ENCODE data around the gene DLK2. TPM values are rescaled to one million over a fixed set of nuclear protein-coding genes. Genes with fewer than 3 reads are reported as not detected.
"Not testable (repeated sequence)": the region's sequence is repeated elsewhere in the genome, so short reads cannot be mapped to it uniquely, and the experiment has no call there.

Gene DLK2, protein sequence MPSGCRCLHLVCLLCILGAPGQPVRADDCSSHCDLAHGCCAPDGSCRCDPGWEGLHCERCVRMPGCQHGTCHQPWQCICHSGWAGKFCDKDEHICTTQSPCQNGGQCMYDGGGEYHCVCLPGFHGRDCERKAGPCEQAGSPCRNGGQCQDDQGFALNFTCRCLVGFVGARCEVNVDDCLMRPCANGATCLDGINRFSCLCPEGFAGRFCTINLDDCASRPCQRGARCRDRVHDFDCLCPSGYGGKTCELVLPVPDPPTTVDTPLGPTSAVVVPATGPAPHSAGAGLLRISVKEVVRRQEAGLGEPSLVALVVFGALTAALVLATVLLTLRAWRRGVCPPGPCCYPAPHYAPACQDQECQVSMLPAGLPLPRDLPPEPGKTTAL
- polyA plus RNA-seq (ENCODE audit: insufficient read length in 4 of 4), result 1 to 10 TPM in 3 of 4 donors, under 1 TPM in 1; 0.93 to 1.9 (median 1.3) TPM

DNA sequence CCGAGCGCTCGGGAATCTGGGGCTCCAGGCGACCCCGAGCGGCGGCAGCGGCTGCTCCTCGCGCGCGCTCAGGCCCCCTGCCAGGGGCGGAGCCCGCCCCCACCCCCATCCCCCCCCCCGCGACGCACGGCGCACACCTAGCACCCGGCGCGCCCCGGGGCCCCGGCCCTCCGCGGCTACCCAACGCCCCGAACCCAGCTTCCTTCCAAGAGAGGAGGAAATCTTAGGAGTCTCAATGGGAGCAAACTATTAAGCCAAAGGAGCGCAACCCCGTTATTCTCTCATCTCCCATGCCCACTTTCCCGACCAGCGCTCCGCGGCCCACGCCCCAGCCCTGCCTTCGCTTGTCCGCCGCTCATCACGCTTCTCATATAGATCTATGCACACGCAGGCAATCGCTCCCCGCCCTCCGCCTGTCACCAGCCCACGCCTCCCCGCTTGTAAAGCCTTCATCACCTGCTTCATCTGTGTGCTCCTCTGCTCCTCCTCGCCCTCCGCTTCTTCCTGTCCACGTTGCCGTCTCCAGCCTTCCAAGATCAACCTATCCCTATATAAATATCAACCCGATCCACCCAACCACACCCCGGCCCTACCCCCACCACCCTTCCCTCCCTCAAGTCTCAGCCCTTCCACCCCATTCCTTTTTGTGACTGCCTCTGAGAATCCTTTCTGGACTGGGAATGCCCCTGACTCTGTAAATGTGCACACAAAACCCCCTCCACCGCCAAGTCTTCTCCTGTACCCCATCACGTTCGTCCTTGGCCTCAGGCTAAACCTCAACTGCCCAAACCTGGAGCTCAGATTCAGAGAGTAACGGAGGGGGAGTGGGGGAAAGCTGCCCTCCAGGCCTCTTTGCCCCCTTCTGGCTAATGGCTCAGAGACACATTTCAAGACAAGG, at the start of gene DLK2:
Gene DLK2 (minus strand): TSS at position 18 of the 898 bp plus-strand sequence. CDS start 723 bp downstream, outside the sequence.
- DNase-seq (ENCODE audit: low read depth in 4 of 4, low spot score in 2 of 4), result no peak

GRCh38 chr6:43503443-43503842, 48.1 kb upstream of the DLK2 start:
- no peak for DNase-seq (ENCODE audit: low read depth in 4 of 4, low spot score in 2 of 4)

GRCh38 chr6:43502666-43503065, 47.3 kb upstream of the DLK2 start:
- DNase-seq (ENCODE audit: low read depth in 4 of 4, low spot score in 2 of 4), result no peak

- DNase-seq (ENCODE audit: low read depth in 4 of 4, low spot score in 2 of 4), result no peak
These were observed 45.6 kb upstream of the DLK2 start for GRCh38 chr6:43500921-43501320.

GRCh38 chr6:43499028-43499815, 43.9 kb upstream of the DLK2 start:
- DNase-seq (ENCODE audit: low read depth in 4 of 4, low spot score in 2 of 4), result no peak

- DNase-seq (ENCODE audit: low read depth in 4 of 4, low spot score in 2 of 4), result not testable (repeated sequence)
These were observed 42.9 kb upstream of the DLK2 start for GRCh38 chr6:43498291-43498690.

DNA sequence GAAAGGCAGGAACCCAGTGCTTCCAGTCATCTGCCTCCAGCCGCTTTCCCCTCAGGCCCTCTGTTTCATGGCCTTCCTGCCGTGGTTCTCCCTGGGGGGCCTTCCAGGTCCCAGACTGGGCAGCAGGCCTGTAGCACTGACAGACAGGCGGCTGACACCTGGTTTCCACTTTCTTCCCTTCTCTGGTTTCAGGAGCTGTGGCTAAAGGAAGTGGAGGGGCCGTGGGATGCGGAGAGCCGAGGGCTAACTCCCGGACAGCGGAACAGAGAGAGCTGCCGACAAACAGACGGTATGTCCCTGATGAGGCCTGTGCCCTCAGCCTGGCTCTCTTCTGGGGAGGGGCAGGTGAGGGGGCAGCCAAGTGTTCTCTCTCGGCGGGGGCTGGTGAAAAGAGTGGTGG, 42.3 kb upstream of the DLK2 start:
- DNase-seq (ENCODE audit: low read depth in 4 of 4, low spot score in 2 of 4), result no peak

DNA sequence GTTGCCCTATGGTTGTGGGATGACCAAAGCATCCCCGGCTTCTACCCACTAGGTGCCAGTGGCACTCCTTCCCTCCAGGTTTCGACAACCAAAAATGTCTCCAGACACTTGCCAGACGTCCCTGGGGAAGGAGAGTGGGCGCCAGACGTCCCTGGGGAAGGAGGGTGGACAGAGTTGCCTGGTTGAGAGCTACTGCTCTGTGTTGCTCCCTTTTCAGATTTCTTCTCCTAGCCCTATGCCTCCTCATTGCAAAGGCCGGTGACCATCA, 41.7 kb upstream of the DLK2 start:
- DNase-seq (ENCODE audit: low read depth in 4 of 4, low spot score in 2 of 4), result no peak

DNA sequence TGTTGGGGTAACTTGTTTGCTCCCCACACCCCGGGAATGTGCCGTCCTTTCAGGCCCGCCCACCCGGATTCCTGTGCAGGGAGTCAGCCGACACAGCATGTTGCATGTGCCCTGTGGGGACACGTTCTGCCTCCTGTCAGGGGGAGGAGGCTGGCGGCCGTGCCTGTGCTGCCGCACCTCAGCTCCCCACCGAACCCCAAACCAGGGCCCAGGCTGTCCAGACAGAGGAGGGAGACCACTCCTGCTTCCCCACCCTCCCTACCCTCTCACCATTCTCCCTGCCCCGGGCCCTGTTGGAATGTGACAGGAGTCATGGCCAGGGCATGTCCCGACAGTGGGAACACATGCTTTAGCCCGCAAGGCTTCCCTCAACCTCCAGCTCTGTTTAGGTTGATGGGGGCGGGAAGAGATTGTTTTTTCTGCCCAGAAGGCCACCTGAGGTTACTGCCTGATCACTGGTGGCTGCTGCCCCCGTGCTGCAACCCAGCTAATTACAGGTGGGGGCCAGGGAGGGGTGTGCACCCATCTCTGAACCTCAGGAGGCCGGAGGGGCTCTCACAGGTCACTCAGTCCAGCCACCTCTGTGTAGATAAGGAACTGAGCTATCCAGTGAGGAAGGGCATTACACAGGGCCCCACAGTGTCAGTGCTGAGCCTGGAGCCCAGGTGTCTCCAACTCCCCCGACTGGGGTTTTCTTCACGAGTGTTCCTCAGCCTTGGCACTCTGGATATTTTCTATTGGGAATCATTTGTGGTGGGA, 41.2 kb upstream of the DLK2 start:
- no peak for DNase-seq (ENCODE audit: low read depth in 4 of 4, low spot score in 2 of 4)

DNA sequence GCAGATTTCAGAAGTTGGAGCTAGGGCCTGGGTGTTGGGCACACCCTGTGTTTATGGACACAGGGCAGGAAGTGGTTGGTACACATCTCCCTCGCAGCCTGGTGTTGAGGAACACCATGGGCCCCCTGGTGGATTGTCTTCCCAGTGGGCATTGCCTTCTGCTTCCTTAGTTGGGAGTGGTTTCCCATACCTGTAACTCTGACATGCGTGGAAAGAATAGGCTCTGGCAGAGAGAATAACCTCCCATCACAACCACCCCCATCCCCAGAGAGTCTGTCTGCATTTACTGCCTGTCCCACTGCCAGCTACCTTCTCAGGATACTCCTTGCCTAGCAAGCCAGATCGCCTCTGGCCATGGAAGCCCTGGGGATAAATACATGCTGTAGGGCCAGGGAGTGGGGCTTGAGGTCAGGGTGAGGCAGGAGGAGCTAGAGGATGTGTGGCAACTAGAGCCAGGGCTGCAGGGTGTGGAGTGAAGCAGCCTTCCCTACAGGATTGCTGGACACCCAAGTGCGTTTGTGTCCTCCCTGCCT, 40.1 kb upstream of the DLK2 start:
- no peak for DNase-seq (ENCODE audit: low read depth in 4 of 4, low spot score in 2 of 4)

DNA sequence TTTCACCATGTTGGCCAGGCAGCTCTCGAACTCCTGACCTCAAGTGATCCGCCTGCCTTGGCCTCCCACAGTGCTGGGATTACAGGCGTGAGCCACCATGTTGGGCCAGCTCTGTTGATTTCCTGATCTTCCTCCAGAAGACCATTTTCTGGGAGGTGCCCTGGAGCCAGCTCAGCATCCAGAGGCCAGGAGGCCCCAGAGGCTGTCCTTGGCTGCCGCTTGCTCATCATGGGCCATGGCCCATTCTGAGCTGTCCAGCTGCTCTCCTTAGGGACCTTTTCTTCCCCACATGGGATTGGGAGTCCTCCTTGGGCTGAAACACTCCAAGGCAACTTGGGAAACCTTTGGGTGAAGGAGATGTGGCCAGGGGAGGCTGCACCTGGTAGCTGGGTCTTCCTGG, 39.4 kb upstream of the DLK2 start:
- DNase-seq (ENCODE audit: low read depth in 4 of 4, low spot score in 2 of 4), result no peak

DNA sequence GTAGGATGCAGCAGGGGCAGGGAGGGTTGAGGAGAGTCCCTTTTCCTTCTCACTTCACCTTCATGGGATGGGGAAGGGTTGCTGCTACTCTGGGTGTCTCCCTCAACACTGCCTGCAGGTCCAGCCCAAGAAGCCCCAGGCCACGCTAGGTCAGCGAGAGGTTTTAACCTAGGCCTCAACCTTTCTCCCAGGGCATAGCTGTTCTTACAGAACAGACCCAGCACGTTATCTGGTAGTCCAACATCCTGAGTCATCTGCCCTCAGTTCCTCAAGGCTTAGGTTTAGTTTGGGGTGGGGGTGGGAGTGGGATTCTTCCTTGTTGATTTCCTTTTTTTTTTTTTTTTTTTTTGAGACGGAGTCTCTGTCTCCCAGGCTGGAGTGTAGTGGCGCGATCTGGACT, 39.0 kb upstream of the DLK2 start:
- DNase-seq (ENCODE audit: low read depth in 4 of 4, low spot score in 2 of 4), result no peak

DNA sequence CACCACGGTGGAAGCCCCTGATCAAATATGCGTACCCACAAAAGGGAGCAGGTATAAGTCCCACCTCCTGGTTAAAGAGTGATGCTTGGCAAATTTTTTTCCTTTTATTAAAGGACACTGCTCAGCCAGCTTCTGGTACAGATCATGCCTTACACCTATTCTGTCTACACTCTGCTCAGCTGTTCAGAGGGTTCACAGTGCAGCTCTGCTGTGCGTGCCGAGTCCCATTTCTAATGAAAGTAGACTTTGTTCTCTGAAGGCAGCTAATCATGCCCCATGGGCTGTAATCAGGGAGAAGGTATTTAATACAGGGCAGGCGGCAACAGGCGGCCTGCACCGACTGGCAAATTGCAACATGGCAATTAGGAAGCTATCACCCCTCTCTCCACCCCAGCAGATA, 38.5 kb upstream of the DLK2 start:
- no peak for DNase-seq (ENCODE audit: low read depth in 4 of 4, low spot score in 2 of 4)

- no peak for DNase-seq (ENCODE audit: low read depth in 4 of 4, low spot score in 2 of 4)
These were observed 37.9 kb upstream of the DLK2 start for GRCh38 chr6:43493230-43493629.

DNA sequence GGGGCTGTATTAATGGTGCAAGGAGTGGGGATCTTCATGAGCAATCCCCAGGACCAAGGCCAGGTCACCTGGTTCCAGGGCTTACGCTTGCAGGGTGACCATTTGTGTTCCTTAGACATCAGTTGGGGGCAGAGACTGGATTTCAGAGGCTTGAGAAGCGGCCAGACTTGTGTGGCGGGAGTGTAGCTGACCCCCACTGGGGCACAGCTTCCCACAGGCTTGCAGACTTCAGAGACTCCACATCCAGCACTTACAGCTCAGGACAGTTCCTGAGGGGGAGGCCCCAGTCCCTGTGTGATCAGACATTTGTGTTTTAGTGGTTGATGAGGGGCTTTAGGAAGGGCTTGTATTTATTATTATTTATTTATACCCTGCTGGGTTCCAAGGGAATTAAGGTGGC, 37.3 kb upstream of the DLK2 start:
- no peak for DNase-seq (ENCODE audit: low read depth in 4 of 4, low spot score in 2 of 4)

GRCh38 chr6:43491750-43492661, 36.7 kb upstream of the DLK2 start:
- DNase-seq (ENCODE audit: low read depth in 4 of 4, low spot score in 2 of 4), result no peak

DNA sequence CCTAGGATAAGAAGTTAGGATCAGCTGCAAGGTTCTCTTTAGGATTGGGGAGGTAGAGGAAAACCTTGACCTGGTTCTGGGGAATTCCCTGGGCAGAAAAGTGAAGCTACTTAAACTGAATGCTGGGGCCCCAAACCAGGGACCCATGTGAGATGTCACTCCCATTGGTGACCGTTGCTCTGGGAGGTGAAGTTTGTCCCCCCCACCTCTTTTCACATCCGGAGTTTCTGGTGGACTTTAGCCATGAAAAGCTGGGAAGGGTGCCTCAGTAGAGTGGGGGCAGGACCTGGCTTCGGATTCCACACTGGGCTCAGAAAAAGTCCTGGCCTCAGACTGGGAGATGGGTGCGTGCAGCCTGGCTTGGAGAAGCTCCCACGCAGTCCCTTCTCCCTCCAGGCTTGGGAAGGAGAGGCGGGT, 35.2 kb upstream of the DLK2 start:
- DNase-seq (ENCODE audit: low read depth in 4 of 4, low spot score in 2 of 4), result no peak

DNA sequence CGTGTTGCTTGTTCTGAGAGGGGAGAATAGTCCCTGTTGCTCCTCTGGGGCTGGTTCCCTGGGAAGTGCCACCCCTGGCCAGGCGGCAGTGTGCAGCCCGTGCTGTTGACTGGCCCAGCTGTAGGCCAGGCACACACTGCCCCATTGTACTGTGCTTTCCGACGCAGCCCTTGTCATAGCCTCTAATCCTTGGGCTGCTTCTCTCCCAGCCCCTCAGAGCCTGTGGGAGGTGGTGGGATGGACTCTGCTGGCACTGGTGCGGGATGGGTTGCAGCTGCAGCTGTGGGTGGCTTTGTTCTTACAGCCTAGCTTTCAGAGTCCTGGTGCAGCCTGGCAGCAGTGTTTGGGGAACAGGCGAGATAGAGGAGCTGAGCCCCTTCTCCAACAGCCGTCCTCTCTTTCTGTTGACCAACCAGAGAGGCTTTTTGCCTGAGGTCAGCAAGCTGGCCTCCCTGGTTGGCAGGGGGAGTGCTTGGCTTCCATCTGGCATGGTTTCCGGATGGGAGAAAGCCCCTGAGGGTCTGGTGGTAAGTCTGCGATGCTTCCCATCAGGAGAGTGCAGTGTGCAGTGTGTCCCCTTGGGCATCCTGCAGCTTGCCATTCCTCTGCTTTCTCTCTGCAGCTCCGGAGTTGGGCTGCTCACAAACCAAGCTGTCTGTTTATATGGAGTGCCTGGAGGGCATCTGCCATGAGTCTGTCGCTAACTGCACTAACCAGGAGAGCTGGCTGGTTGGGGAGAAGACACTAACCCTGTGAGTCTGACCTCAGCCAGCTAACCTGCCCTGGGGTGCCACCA, 34.1 kb upstream of the DLK2 start:
- DNase-seq (ENCODE audit: low read depth in 4 of 4, low spot score in 2 of 4), result no peak

Data from left renal cortex interstitium (tissue), 4 donors.